HG02610 (cell line): ENCODE data around the gene C3orf20.
"Not testable (repeated sequence)": the region's sequence is repeated elsewhere in the genome, so short reads cannot be mapped to it uniquely, and the experiment has no call there.

Experiments
- ATAC-seq: cut with Tn5 transposase; IDR thresholded peaks from one replicate; pipeline ENCODE4 v1.9.1; 2021; ENCODE audit warnings: mild to moderate bottlenecking, moderate library complexity; ENCODE audit not compliant: unreplicated experiment

Gene C3orf20

DNA sequence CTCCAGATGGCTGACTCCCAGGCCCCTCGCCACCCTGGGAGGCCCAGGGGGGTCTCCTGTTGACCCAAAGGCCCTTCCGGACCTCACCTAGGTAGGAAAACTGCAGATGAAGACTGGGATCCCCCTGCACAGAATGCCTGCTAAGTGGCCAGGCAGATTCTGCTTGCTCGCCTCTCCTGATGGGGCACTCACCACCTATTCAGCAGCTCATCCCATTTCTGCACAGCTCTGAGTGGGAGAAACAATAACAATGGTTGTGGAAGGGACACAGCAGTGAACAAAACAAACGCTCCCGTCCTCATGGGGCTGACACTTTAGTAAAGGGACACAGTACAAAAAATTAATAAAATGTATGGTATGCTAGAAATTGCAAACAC, 118.9 kb downstream of the C3orf20 start:
- ATAC-seq = no peak

DNA sequence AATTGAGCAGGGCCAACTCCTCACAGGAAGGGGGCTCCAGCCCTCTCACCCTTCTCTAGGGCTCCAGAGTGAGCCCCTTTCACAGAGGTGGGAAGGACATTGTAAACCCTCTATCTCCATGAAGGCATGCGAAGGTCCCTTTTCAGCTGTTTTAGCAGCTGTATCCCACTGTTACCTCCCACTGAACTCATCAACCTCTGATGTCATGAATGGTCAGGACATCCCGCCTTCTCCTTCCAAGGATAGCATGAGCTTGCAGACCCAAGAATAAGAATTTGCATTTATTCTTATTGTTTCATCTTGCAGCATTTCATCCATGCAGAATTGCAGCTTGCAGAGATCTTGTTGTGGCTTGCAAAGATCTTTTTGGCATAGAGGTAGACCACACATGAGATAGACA, 119.5 kb downstream of the C3orf20 start:
- ATAC-seq = no peak

DNA sequence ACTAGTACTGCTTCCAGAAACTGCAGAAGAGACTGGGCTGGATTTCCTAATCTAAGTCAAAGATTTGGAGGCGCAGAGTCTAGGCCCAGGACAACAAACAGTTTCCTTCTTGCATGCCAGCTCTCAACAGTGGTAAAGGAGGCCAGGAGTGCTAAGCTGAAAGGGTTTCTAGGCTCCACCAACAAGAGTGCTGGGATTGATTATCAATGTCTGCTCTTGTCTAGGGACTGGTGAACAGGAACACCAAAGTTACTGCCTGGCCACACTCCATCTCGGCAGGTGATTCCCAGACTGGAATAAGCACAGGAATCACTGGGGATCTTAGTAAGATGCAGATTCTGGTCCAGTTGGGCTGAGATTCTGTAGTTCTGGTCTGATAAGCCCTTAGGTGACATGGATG, 121.1 kb downstream of the C3orf20 start:
- no peak for ATAC-seq

DNA sequence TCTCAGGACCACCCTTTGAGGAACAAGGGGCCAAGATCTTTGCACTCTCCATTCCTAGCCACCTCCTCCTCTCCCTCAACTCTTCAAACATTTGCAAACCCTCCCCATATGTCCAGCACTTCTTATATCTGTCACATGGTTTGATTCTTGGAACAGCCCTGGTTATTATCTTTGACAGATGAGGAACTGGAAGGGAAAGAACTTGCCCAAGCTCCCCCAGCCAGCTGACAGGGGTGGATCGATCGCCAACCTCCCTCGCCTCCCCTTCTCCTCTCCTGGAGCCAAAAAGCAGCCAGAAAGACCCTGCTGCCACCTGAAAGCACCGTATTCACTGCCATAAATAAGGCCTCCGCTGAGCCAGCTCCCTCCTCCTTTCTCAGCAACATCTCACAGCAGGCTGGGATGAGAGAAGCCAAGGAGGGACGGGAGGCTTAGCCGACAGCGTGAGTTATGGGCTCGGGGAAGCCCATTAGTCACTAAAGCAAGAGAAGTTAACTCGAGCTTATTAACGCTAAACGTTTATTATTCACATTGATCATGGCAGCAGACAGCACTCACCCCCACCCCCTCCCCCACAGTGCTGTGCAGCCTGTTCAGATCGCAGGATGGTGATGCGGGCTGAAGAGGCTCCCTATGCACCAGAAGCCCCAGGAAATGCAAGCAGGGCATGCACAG, 121.6 kb downstream of the C3orf20 start:
- ATAC-seq = no peak

DNA sequence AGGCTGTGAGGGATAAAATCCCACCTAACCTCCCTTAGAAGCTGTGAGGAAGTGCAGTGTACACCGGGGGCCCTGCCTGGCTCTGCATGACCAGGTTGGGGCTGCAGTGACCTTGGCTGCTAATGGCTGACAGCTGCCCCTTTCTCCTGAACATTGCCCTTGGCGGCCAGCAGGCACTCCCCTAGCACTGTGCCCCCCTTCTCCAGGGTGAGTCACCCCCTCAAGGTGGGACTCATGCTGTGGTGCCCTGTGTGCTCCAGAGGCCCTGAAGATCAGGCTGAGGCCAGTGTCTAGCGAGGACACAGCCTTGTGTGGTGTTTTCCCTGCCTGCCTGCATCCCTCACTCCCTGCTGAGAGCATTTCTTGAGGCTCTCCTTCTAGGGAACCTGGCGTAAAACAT, 122.8 kb downstream of the C3orf20 start:
- ATAC-seq = no peak

DNA sequence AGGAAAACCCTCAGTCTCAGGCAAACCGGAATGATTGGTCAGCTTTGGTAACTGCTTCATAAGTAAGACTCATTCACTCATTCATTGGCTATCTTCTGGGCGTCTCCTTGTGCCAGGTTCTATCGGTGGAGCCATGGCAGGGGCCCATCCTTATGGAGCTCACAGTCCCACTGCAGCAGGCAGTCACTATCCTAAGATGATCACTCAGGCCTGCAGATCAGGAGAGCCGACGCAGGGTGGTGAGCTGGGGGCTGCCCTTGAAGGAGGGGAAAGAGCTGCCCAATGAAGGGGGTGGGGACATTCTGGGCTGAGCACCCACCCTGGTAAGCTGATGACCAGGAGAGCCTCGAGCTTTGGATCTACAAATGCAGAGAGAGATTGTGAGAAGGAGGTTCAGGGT, 123.3 kb downstream of the C3orf20 start:
- no peak for ATAC-seq

DNA sequence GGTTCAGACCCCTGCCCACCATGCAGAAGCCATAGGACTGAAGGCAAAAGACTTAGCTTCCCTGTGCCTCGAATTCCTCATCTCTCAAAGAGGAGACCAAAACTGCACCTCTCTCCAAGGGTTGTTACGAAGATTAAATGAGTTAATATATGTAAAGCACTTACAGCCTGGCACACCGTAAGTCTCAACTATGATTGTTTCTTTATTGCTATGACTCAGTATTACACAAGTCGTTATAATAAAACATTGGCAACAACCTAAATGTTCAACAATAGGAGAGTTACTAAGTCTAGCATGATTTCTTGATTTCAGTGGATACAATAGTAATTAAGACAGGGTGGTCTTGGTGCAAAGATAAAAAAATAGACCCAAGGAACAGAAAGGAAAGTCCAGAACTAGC, 124.2 kb downstream of the C3orf20 start:
- ATAC-seq = no peak

DNA sequence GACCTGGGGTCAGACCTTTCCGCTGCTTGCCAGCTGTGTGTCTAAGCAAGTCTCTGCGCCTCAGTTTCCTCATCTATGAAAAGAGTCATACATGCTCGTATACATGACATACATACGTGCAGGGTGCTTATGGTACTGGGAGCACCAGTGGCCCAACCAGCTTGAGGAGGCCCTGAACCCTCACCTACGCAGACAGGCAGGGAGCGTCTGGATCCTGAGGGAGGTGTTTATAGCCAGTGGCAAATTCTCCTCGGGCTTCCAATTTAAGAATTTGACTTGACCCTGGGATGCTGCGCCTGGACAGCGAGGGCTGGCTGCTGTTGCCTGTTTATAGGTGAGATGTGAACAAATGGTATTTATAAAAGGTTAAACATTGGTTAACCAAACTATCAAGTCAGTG, 126.1 kb downstream of the C3orf20 start:
- no peak for ATAC-seq

DNA sequence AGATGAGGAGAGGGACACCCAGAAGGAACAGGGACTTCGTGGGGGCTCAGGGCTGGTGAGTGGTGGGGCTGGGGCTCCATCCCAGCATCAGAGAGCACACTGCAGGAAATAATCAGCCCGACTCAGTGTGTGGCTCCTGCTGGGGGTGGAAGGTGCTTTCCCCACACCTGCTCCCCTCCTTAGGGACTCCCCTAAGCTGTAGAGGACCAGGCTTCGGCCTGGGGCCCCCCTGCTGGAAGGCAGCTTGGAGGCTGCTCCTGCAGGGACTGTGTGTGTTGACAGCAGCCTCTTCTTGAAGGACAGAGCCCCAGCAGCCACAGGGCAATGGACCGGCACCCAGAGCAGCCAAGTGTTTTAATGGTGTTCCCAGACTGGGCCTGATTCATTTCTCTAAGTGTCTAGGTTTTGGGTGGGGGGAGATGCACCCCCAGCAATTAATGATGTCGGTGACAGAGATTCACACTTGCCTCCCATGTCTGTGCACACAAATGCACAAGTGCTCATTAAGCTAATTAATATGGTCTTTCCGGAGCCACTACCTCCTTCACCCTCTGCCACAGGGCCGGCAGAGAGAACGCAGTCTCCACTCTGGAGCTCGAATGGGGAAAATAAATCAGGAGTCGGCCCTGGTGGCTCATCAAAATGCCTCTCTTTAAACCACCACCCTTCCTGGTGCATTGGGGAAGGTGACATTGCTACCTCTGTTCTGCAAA, 126.9 kb downstream of the C3orf20 start:
- ATAC-seq = no peak

DNA sequence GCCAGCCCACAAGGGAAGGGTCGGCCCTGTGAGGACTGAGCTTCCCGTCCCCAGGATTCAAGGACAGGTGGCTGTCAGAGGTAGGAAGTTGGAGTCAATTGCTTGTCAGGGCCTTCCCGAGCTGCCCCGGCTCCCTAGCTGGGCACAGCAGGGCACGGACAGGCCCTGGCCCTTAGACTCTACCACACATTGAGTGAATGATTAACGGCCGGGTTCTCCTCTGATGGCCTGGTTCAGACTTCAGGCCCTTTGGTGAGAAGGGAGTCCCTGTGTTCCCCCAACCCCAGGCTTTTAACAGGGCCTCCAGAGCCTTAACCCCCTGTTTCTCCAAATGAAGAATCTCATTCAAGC, 127.4 kb downstream of the C3orf20 start:
- ATAC-seq = no peak

DNA sequence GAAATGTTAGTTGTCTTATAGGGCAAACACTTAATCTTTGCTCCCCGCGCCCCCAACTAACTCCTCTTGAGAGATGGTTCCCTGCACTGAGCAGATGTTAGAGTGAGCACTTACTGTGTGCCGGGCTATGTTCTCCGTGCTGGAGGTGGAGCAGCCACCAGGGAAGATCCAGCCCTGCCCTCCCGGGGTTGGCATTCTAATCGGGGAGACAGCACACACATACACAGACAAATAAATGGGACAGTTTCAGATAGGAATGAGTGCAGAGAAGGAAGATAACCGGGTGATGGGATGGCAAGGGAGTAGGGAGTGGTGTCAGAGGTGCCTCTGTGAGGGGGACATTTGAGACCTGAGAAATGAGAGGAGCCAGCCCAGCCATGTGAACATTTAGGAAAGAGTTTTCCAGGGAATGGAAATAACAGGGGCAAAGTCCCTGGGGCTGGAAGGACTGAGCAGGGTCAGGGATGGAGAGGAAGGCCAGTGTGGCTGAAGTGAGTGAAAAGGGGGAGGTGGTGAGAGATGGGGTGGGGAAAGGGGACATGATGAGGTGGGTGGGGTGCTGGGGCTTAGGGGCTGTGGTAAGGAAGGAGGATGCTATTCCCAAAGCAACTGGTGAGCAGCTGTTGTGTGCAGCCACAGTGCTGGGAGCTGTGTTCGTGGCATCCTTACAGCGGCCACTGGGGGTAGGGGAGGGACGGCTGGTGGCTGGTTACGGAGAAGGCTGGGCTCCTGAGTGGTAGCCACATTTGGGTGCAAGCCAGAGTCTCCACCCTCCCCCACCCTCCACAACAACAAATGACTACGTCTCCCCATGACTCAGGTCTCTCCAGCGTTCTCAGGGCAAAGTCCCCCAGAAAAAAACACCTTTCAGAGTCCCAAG, 128.4 kb downstream of the C3orf20 start:
- ATAC-seq = no peak

DNA sequence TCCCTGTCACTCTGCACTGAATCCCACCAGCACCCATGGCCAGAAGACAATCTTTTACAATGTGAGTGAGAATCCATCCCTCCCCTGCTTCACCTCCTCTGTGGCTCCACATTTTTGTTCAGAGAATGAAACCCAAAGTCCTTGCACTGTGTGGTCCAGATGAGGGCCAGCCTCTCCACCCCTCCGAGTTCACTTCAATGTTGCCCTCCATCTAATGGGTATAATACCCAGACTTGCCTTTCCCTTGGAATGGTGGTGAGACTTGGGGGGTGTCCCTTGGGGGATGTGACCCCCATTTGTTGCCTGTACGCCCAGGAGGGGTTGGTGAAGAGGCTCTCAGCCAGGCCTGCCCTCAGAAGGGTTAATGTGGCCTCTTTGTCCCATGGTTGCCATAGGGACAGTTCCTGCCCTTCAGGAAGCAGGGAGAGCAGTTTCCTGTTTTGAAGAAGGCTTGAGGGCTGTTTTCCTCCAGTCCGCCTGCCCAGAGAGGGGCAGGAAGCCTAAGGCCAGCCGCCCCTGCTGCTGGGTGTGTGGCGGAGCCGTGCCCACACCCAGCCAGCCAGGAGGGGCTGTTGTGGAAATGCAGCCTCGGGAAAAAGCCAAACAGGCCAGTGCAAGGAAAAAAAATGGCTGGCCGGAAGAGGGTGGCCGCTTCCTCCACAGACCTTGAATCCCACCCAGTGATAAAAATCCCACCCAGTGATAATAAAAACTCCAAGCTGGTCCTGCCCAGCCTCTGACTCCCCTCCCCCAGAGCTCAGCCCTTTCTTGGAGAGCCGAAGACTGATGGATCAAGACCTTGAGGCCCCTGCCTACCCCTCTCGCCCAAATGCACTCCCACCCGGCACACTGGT, 129.3 kb downstream of the C3orf20 start:
- ATAC-seq = no peak

DNA sequence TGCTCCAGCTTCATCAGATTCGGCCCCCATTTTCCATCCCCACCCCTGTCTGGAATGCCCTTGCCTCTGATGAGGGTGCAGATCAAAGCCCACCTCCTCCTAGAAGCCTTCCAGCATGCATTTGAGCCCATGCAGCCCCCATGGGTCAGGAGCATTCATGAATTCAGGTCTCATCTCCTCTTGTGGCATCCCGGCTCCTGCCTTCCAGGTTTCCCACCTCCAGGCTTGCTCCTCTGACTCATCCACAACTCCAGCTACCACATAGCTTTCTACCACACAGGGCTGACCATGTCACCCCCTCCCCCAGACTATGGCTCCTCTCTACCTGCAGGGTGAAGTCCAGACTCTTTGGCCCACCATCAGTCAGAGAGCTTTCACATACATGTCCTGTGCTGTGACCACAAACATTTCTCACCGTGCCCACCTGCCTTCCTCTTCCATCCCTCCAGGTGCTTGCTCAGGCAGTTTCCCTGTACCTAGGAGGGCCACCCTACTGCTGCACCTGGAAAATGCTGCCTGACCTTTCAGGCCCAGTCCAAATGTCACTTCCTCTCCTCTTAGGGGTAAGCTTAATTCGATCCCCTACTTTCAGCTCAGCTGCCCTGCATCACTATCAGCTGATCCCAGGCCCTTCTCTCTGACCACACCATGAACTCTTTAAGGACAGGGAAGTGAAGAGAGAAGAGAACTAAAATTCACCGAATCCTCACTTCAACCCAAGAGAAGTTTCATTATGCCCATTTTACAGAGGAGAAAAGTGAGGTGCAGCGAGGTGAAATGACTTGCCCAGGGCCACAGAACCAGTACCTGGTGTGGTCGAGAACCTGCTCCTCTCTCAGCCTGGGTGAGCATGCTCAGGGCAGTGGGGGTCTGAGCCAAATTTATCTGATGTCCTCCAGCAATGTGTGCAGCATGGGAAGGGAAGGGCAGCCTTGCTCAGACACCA, 130.2 kb downstream of the C3orf20 start:
- no peak for ATAC-seq

DNA sequence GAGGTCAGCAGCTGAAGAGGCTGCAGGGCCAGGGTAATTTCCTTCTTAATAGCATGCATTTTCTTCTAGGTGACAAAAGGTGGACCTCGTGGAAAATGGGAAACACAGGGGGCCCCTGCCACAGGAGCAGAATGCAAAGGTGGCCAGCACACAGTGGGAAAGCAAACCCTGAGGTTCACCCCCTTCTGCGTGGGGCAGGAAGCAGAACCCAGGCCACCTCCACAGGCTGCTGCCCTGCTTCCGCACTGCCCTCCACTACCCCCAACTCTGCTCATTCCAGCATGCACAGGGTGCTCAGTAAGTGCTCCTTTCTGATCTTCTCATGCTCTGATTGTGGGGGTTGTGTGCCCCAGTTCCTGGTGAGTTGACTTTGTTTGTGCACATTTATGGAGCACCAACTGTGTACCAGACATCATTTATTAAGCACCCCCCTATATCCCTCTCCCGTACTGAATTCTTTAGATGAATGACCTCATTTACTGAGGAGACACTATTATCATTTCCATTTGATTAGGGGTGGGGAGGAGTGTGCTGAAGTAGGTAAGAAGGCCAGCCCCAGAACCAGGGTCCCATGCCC, 131.1 kb downstream of the C3orf20 start:
- ATAC-seq = no peak

DNA sequence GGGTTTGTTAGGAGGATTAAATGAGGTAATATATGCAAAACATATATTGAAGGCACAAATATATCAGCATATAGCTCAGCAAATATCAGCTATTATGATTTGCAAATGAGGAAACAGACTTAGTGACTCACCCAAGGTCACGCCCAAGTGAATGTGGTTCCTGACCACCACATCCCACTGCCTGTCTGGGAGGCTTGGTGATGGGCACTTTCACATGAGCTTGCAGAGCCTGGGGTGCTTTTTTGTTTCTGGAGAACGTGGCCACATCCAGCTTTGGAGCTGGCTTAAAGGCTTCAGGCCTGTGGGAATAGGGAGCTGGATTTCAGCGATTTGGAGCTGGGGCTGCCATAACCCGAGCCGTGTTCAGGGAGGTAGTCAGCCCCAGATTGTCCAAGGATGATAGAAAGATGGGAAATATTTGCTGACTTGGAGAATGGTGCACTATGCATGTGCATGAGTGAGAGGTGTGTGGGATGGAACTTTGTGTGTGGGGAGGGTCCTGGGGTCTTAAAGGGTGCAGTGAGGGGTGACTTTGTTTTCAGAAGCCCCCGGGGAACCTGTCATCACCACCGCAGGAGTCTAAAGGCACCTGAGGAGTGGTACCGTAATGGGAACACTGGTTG, 131.8 kb downstream of the C3orf20 start:
- ATAC-seq = no peak

DNA sequence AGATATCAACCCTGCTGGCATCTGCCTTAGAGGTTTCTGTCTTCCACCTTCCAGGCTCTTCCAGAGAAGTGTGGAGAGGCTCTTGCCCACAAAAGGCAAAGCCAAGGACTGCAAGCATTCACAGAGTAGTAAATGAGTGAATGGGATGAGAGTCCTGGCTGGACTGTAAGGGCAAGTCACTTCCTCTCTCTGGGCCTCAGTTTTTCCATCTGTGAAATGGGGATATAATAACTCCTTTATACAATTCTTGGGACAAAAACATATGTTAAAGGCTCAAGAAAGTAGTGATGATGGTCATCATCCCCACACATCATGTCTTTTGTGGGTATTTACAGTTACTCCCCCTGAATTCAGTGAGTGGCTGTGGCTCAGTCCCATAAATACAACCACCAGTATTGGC, 133.1 kb downstream of the C3orf20 start:
- ATAC-seq = no peak

DNA sequence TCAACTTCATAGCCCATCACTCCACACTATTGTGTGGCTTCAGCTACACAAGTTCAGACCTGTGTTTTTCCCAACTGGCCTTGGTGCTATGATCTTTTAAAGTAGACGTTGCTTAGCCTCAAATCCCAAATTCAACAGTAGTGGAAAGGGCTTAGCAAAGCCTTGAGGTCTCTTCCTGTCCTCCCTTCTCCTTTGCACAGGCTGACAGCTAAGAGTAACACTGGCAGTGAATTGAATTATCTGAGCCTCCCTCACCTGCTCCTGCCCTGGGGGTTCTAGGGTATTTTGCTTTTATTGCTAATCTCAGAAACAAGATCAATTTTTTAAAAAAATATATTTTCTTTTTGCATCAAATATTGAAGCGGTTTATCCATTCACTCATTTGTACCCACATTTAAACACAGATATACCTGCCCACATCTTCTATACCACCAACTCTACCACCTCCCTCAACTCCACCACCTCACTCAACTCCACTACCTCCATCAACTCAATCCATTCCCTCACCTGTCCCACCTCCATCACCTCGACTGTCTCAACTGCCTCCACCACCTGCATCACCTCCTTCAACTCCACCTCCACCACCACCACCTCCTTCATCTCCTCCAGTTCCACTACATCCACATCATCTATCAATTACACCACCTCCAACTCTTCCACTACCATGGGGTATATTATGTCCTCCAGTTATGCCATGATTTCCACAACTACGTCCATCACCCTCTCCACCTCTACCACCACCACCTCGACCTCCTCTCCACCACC, 133.7 kb downstream of the C3orf20 start:
- no peak for ATAC-seq

DNA sequence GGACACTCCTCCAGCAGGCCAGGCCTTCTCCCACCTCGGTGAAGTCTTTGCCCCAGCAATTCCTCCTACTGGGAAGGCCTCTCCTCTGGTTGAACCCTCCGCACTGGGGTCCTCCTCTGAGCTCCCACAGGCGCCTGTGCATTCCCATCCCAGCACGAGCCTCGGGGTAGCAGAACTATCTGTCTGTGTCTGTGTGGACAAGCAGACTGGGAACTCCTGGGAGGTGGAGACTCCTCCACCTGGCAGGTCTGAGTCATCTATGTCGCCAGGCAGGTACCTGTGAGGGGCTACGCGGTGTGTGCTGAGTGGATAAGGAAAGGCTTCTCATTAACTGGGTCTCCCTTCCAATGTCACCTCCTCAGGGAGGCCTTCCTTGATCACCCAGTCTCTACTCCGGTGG, 134.7 kb downstream of the C3orf20 start:
- not testable (repeated sequence) for ATAC-seq
